HepG2 (cell line): Measurements from ENCODE around the gene KCNIP3. TPM values are rescaled to one million over a fixed set of nuclear protein-coding genes. Genes with fewer than 3 reads are reported as not detected.

Experiments used
- ARNT ChIP-seq: fragments of 450-650 bp; IDR thresholded peaks from 2 replicates; pipeline ENCODE4 v1.6.1; 2017
- CEBPB ChIP-seq: IDR thresholded peaks from 2 replicates; pipeline ENCODE4 v1.6.1; 2011; ENCODE audit warnings: low read depth, low read length, improper control_type of control experiment, borderline replicate concordance
- CREB1 ChIP-seq, 2 experiments: fragments of 450-650 bp in 1 of 2; IDR thresholded peaks; 2 replicates each; pipeline ENCODE4 v1.6.1; 2016 to 2017; ENCODE audit warnings: control low read depth in 1 of 2, mild to moderate bottlenecking in 1 of 2, missing compliant biosample characterization in 1 of 2, missing genetic modification characterization in 1 of 2
- EED ChIP-seq: sonication (generic); formaldehyde crosslinking; IDR thresholded peaks from 2 replicates; pipeline ENCODE4 v1.5.0; 2020; ENCODE audit warnings: mild to moderate bottlenecking, missing genetic modification reagents
- GZF1 ChIP-seq: sonication (generic); formaldehyde crosslinking; IDR thresholded peaks from 2 replicates; pipeline ENCODE4 v1.5.1; 2020; ENCODE audit warnings: mild to moderate bottlenecking, missing genetic modification reagents
- HMGXB4 ChIP-seq, 2 experiments: sonication (generic) in 1 of 2; formaldehyde crosslinking in 1 of 2; IDR thresholded peaks; 2 replicates each; pipeline versions ENCODE4 v1.4.0 to v1.6.1; 2018 to 2020; ENCODE audit warnings: missing genetic modification reagents in 2 of 2, borderline replicate concordance in 1 of 2, low read depth in 1 of 2, mild to moderate bottlenecking in 1 of 2, missing biosample characterization in 1 of 2
- NFE2L2 ChIP-seq: fragments of 150-350 bp; IDR thresholded peaks from 2 replicates; pipeline ENCODE4 v1.6.1; 2014; ENCODE audit warnings: low read length
- RFX1 ChIP-seq: fragments of 450-650 bp; IDR thresholded peaks from 2 replicates; pipeline ENCODE4 v1.6.1; 2017
- SRY ChIP-seq: sonication (generic); formaldehyde crosslinking; IDR thresholded peaks from 2 replicates; pipeline ENCODE4 v1.8.0; 2022; ENCODE audit warnings: mild to moderate bottlenecking, missing genetic modification reagents
- THAP8 ChIP-seq: sonication (generic); formaldehyde crosslinking; IDR thresholded peaks from 2 replicates; pipeline ENCODE4 v1.5.1; 2020; ENCODE audit warnings: missing genetic modification reagents, mild to moderate bottlenecking, borderline replicate concordance
- TRIM22 ChIP-seq: fragments of 450-650 bp; IDR thresholded peaks from 2 replicates; pipeline ENCODE4 v1.6.1; 2017
- XRCC5 ChIP-seq: fragments of 200-400 bp; formaldehyde crosslinking; optimal IDR thresholded peaks from 2 replicates; pipeline ENCODE3; 2017; ENCODE audit warnings: mild to moderate bottlenecking, low read length
- ZBTB20 ChIP-seq: sonication (generic); formaldehyde crosslinking; IDR thresholded peaks from 2 replicates; pipeline ENCODE4 v1.8.1; 2023; ENCODE audit warnings: missing genetic modification reagents, low read depth, mild to moderate bottlenecking, borderline replicate concordance
- ZBTB4 ChIP-seq: sonication (generic); formaldehyde crosslinking; IDR thresholded peaks from 2 replicates; pipeline ENCODE4 v1.4.0; 2020; ENCODE audit warnings: missing genetic modification reagents, mild to moderate bottlenecking, borderline replicate concordance
- ZBTB42 ChIP-seq: sonication (generic); formaldehyde crosslinking; IDR thresholded peaks from 2 replicates; pipeline ENCODE4 v1.5.0; 2020; ENCODE audit warnings: mild to moderate bottlenecking, missing genetic modification reagents
- ZBTB43 ChIP-seq: sonication (generic); formaldehyde crosslinking; conservative IDR thresholded peaks from 2 replicates; pipeline ENCODE4 v1.4.0; 2020; ENCODE audit warnings: missing genetic modification reagents
- ZNF12 ChIP-seq: sonication (generic); formaldehyde crosslinking; IDR thresholded peaks from 2 replicates; pipeline ENCODE4 v1.5.0; 2020; ENCODE audit warnings: missing genetic modification reagents
- ZNF124 ChIP-seq: sonication (generic); formaldehyde crosslinking; IDR thresholded peaks from 2 replicates; pipeline ENCODE4 v1.4.0; 2020; ENCODE audit warnings: missing genetic modification reagents
- ZNF607 ChIP-seq: sonication (generic); formaldehyde crosslinking; IDR thresholded peaks from 2 replicates; pipeline ENCODE4 v1.5.1; 2020; ENCODE audit warnings: missing genetic modification reagents, mild to moderate bottlenecking, borderline replicate concordance
- ZNF746 ChIP-seq: sonication (generic); formaldehyde crosslinking; IDR thresholded peaks from 2 replicates; pipeline ENCODE4 v1.8.0; 2022; ENCODE audit warnings: mild to moderate bottlenecking, missing genetic modification reagents
- ZNF841 ChIP-seq: sonication (generic); formaldehyde crosslinking; IDR thresholded peaks from 2 replicates; pipeline ENCODE4 v1.8.1; 2023; ENCODE audit warnings: missing genetic modification reagents, borderline replicate concordance
- polyA plus RNA-seq, 8 experiments: library from polyadenylated mRNA; depleted of rRNA in 3 of 8; stranded (reverse) in 7 of 8; unstranded in 1 of 8; fragments of >200 nt; fragmentation: Illumina TruSeq in 4 of 8; extraction: Trizol in 4 of 8; gene quantifications; 2 replicates each; pipeline versions ENCODE4 v1.2.1 to v1.2.3, GENCODE V29; 2011 to 2016; ENCODE audit warnings: low read depth in 4 of 8, missing spikeins in 1 of 8, mixed read lengths in 1 of 8; ENCODE audit not compliant: insufficient read depth in 1 of 8
- total RNA-seq, 5 experiments: library from RNA; depleted of rRNA; stranded (reverse); fragments of >200 nt; fragmentation: Illumina TruSeq; extraction: Trizol; gene quantifications; 2 replicates each; pipeline ENCODE4 v1.2.3, GENCODE V29; 2016; ENCODE audit warnings: low read depth in 1 of 5

Gene KCNIP3
- total and polyA plus RNA-seq, 2 of the 13 experiments (the other 11 are each of a cell fraction or from before 2014, with no cell fraction given) = not detected

GRCh38 chr2:95402370-95403203 lies 105.4 kb downstream of the KCNIP3 start, which contains the start of gene FAHD2A (continued):
- TF ChIP-seq THAP8 (CRISPR knock-in tag) (peak; percentile 57; the same call in 1 of the 2 replicates), ZBTB43 (0 out of 2 replicates have a peak, but pooled peaks have one; percentile 39), RFX1 (no peak), EED (CRISPR knock-in tag) (peak; percentile 92), SRY (CRISPR knock-in tag) (peak; percentile 94; the same call in 1 of the 2 replicates), ZNF841 (no peak), ZBTB4 (CRISPR knock-in tag) (peak; percentile 26; the same call in 1 of the 2 replicates), ZNF607 (CRISPR knock-in tag) (peak; percentile 94), XRCC5 (peak; percentile 44), ZNF746 (CRISPR knock-in tag) (peak; percentile 60; the same call in 1 of the 2 replicates), ZNF124 (peak; percentile 53; the same call in 1 of the 2 replicates), ARNT (no peak), GZF1 (CRISPR knock-in tag) (peak; percentile 79), NFE2L2 (no peak), CEBPB (no peak), ZNF12 (CRISPR knock-in tag) (peak; percentile 59; the same call in 1 of the 2 replicates), CREB1 (IDR thresholded peaks at IDR 0.05) (peak; percentile 100), CREB1 (CRISPR knock-in tag; IDR thresholded peaks at IDR 0.05) (peak; percentile 98), ZBTB42 (0 out of 2 replicates have a peak, but pooled peaks have one; percentile 75), HMGXB4 (CRISPR knock-in tag; IDR thresholded peaks at IDR 0.05; ENCODE audit: borderline replicate concordance in 1 of 2, low read depth in 1 of 2) (peak; percentile 90 to 93), TRIM22 (no peak), ZBTB20 (CRISPR knock-in tag) (peak; percentile 58; the same call in 1 of the 2 replicates)
